Dedifferentiated amniotic fluid mesenchymal stem cell (primary cell): ENCODE results near the gene TGM4.
"Not testable (repeated sequence)": the region's sequence is repeated elsewhere in the genome, so short reads cannot be mapped to it uniquely, and the experiment has no call there.

Source experiments
- DNase-seq: peaks from one replicate; pipeline ENCODE4 v3.0.0-alpha.2; 2016; ENCODE audit errors: extremely low spot score

The TGM4 gene

DNA sequence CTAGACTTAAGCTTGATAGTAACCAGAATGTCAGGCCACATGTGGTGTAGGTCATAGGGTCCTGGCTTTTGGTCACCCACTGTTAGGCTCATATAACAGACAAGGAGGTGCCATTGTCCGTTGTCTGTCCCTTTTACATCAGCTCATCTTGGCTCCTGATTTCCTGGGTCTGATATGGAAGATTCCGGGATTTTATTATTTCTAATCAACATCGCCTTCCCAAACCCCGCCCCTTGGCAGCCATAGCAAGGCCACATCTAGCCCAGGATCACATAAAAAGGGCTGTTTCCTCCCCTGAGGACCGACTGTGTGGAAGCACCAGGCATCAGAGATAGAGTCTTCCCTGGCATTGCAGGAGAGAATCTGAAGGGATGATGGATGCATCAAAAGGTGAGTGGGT lies at the start of gene TGM4:
Gene TGM4, plus strand, starts transcription at position 301 of the 400 bp plus-strand sequence. Its CDS starts 71 bp downstream, at position 372.
- DNase-seq: no peak

DNA sequence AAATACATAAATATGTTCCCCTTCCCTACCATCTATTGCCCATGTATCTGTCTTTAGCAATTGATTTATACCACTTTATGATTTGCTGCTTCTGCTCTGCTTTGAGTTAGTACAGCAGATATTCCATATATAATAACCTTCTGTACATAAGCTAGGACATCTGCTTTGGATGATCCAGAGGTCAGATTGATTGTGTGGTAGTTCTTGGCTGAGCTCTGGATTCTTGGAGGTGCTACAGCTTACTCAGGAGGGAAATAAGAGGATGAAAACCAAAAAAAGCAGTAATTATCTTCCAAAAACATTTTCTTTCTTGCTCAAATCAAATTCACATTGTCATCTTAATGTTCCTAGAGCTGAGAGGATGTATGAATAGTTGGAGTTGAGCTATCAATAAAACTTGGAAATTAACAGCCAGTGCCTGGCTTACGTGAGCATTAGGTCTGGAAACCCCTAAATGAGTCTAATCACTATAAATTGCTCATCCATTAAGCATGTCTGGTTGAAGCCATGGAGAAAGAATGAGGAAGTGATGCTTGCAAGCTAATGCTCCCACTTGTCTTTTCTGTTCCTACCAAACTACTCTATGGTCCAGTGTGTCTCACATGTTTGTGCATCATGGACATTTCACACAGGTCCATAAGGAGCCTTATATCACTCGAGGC lies 49.0 kb upstream of the TGM4 start:
- no peak for DNase-seq

DNA sequence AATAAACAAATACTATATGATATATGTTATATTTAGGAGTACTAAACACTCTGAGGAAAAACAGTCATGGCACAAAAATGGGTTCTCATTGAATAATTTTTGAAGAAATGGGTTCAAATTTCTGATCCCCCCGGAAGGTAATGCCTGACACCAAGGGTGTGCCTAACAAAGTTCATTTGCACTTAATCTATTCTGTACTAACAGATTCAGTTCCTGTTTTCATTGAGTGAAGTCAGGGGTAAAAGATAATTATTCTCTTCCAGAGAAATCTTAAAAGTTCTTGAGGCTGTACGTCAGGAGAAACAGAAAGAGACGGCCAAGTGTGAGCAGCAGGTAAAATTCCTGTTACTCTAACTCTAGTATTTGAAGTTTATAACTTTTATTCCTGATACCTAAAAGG lies 47.2 kb upstream of the TGM4 start:
- DNase-seq: no peak

DNA sequence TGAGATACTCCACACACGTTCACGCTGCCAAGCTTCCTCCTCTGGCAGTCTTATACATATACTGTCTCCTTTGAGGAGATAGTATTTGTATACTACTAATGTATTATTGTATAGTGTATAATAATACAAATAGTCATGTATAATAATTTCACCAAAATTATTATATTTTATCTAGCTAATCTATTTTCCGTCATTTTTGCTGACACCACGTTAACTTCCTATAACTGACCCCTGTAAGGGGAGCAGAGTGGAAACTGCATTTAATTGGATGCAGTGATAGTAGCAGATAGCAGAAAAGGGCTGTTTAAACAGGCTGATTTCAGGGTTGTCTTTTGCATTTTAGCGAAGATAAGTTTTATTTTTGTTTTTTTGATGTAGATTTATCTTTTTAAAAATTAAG lies 43.2 kb upstream of the TGM4 start:
- no peak for DNase-seq

DNA sequence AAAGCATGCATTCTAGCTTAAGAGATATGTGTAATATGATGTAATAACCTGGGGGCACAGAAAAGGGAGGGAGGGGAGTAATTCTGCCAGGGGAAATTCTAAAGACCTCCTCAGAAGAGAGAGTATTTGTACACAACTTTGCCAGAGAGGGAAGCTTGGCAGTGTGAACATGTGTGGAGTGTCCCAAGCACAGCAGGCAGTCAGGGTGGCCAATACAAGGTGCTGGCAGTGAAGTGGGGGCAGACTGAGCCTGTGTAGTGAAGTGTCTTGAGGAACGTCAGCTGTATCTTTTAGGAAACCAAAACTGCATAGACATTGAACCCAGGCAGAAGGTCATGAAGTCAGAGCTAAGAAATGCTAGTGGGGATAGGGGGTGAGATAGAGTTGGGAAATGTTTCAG lies 42.4 kb upstream of the TGM4 start:
- DNase-seq: no peak

DNA sequence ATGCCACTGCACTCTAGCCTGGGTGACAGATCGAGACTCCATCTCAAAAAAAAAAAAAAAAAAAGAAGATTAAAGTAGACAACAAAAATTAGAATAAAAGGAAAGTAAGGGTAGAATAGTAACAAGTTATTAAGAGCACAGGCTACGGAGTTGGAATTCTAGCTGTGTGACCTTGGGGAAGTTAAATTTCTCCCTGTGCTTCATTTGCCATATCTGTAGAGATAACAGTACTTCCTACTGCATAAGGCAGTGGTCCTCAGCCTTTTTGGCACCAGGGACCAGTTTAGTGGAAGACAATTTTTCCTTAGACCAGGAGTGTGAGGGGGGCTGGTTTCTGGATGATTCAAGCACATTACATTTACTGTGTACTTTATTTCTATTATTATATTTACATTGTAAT lies 41.4 kb upstream of the TGM4 start:
- no peak for DNase-seq

DNA sequence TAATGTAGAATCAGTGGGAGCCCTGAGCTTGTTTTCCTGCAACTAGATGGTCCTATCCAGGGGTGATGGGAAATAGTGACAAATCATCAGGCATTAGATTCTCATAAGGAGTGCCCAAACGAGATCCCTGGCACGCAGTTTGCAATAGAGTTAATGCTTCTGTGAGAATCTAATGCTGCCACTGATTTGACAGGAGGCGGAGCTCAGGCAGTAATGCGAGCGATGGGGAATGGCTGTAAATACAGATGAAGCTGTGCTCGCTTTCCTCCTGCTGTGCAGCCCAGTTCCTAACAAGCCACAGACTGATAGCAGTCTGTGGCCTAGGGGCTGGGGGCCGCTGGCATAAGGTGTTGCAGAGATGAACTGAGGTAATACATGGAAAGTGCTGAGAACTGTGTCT lies 41.0 kb upstream of the TGM4 start:
- DNase-seq: no peak

DNA sequence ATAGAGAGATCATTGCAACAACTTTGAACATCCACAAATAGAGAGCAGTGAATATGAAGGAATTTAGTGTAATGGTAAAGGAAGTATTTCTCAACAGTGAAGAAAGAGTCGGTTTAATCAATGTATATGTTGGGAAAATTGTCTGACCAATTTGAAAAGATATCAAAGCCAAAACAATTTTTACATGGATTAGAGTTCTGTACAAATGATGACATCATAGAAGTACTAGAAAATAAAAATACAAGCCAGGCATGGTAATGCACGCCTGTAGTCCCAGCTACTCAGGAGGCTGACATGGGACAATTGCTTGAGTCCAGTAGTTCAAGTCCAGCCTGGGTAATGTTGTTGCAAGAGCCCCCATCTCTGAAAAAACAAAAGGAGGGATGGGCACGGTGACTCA lies 38.7 kb upstream of the TGM4 start:
- no peak for DNase-seq

DNA sequence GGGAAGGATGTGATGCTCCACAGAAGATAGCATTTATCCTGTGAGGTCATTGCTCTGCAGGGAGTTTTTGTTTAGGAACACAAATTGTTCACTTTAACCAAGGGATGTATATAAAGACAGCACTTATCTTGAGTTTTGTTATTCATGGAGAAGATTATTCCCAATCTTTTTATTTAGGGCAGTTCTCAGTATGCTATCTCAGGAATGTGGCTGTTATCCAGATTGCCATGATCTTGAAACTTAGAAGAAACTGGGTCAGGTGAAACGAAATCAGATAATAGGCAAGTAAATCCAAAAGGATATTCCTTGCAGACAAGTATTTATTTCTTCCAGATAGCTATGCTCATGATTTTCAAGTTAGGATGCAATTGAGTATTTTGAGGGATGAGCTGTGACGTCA lies 32.0 kb upstream of the TGM4 start:
- no peak for DNase-seq

DNA sequence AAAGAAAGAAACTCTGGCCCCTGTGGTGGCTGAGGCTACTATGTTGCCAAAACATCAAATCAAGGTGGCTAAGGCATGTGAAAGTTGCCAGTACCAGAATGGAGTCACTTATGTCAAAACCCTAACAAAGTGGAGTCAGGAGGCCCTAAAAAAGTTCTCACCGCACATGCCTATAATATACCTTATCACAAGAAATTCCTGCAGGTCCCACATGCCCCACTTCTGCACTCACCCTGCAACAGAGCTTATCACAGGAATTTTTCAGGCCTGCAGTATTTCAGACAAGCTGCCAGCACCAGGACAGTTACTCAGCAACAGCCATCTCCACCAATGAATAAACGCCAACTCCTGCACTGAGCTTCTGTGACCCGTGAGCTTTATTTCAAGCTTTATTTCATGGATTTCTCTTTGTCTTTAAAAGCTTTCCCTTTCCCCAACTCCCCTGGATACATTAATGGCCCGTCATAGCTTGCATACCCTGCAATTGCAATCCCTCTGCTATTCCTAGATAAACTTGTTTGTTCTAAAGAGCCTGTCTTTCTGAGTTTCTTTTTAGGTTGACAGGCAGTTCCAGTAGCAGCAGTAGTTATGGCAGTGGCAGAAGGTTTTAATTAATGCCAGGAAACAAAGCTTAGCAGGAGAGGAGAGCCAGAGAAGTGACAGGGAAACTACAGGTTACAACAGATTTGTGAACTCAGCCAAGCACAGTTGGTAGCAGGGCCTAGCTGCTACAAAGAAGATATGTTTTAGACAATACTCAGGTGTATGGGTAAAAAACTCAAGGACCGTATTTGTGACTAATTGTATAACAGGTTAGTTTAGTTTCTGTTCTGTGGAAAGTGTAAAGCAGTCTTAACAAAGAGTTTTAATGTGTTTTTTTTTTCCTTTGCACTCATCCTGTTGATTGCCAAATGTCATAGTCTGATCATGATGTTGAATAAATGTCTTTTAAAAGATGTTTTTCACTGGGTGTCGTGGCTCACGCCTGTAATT lies 28.6 kb upstream of the TGM4 start:
- DNase-seq: peak; percentile 42

DNA sequence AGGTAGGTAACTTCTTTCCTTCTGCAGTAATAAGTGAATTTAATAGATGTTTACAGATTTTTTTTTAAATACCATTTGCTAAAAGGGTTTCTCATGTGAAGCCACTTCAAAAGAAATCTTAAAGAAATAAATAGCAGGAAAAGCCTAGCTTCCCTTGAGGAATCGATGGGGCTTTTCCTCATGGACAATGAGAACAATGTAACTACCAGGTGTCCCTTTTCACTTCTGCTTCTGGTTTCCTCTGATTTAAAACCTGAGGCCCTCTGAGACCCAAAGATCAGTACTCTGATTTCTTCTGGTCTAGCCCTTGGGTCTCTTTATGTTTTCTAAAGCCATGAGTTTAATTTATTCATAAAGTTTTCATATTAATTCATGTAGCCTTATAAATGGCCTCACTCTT lies 25.8 kb upstream of the TGM4 start:
- no peak for DNase-seq

DNA sequence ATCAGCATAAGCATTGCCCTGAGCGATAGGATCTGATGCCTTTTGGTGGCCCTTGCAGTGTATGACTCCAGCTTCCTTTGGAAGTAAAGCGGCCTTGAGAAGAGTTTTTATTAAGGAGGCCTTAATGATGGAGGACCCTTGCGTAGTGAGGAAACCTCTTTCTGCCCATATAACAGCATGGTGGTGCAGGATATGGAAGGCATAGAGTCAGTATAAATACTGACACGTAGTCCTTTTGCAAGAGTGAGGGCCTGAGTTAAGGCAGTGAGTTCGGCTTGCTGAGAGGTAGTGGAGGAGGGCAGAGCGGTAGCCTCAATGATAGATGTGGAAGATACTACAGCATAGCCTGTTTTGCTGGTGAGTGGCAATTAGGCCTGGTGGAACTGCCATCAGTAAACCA lies 17.7 kb upstream of the TGM4 start:
- not testable (repeated sequence) for DNase-seq

DNA sequence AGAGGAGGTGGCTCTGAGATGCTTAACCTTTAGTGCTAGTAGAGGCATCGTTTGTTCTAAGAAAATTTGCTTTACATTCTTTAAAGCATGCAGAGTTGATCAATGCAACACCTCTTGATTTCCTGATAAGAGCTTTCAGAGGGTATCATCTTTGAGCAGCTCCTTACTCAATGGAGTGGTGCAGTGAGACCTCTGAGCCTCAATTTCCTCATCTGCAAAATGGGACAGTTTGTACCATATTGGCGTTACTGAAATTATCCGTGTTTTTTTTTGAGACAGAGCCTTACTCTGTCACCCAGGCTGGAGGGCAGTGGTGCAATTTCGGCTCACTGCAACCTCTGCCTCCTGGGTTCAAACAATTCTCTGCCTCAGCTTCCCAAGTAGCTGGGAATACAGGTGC lies 14.3 kb upstream of the TGM4 start:
- DNase-seq: no peak

DNA sequence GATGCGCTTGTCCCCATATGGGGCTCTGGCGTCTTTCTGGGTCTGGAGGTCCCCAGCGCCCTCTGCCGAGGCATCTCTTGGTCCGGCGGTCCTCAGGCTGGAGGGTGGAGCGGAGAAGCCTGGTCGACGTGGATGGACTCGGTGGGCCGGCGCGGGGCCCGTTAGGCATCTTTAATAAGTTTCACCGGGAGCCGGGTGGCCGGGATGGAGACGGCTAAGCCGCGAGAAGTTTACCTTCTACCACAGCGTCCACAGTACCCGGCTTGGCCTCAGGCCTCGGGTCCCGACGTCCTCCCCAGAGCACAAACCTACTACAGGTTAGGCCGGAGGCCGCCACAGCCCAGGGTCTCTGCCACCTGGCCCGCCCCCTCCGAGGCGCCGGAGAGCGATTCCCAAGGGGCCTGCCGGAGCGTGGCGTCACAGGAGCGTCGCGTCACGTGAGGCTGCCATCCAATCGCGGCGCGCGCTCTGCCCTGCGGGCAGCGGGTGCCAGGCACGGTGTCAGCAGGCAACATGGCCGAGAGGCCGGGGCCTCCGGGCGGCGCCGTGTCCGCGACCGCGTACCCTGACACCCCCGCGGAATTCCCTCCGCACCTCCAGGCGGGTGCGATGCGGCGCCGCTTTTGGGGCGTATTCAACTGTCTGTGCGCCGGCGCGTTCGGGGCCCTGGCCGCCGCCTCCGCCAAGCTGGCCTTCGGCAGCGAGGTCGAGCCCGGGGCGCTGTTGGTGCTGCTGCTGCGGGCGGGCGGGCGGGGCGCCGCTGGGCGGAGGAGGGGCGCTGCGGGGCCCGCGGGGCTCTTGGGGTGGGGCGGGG lies 12.8 kb upstream of the TGM4 start, which contains the start of gene TMEM42:
Gene TMEM42, plus strand, starts transcription at position 501 of the 814 bp plus-strand sequence. Its CDS starts 13 bp downstream, at position 514.
- peak; percentile 86 for DNase-seq

DNA sequence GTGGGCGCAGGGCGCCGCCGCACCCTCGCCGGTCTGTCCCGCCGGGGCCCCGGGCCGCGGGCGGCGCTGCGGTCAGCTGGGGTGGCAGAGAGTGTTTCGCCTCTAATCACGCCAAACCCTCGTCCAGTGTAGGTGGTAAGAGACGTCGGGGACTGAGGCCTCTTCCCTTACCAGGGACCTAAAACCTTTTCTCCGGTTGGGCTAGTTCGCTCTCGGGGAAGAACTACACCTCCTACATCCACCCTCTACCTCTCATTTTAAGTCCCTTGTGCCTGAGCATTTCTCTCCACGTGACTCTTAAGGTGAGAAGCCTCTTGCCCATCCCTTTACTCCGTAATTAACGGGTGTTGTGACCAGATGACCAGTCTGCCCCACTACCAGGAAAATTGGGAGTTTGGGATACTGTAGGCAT lies 12.2 kb upstream of the TGM4 start:
- peak; percentile 17 for DNase-seq

DNA sequence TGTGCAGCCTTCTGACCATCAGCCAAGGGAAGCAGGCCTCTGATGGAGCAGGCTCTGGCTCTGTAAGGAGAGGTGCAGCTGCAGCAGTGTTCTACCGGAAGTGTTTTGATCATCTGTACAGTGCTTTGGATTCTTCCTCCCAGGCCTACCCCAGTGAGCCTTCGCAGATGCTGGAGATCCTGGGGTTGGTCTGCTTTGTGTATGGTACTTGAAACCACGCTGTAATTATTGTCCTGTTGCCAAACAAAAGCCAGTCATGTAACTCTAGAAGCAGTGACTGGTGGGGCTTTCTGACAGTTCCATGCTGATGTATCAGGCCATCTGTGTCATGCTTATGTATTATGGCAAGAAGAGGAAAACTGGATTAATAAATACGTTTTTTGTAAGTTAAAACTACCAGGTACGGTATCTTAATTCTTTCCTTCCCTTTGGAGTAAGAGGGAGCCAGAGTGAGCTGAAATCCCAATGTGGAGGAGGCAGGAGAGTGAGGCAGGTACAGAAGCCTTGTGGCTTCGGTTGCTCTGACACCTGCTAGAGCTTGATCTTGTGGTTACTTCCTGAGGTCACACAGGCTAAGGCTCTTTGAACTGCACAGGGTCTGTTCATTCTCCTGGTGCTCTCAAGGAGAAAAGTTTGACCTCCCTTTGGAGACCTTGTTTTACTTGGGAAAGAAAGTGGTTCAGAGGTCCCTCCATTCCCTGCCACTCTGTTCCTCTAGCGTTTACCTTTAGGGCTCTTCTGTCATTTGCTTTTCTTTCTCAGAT lies 9.0 kb upstream of the TGM4 start:
- no peak for DNase-seq

DNA sequence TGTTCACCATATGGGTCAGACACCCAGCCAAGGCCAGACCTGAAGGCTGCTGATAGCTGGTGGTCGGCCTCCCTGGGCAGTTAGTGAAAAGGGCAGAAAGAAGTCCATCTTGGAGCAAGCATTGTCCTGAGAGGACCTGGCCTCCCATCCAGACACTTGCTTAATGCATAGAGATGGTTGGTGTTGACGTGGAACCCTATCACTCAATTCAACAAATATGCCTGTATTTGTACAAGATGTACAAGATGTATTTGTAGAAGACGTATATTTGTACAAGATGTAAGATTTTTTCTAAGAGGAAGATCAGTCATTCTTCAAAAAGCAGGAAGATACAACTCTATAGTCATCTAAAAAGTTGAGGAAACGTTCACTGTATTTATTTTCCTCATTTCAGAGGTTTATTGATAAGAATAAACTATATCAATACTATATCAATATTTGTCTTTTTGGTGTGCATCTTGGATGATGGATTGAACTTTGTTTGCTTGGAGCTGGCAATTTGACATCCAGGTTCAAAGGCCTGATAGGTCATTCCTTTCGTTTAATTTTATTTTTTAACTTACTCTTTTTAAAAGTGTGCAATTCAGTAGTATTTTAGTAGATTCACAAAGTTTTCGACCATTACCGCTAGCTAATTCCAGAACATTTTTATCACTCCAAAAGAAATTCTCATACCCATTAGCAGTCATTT lies 6.8 kb upstream of the TGM4 start:
- DNase-seq: no peak

DNA sequence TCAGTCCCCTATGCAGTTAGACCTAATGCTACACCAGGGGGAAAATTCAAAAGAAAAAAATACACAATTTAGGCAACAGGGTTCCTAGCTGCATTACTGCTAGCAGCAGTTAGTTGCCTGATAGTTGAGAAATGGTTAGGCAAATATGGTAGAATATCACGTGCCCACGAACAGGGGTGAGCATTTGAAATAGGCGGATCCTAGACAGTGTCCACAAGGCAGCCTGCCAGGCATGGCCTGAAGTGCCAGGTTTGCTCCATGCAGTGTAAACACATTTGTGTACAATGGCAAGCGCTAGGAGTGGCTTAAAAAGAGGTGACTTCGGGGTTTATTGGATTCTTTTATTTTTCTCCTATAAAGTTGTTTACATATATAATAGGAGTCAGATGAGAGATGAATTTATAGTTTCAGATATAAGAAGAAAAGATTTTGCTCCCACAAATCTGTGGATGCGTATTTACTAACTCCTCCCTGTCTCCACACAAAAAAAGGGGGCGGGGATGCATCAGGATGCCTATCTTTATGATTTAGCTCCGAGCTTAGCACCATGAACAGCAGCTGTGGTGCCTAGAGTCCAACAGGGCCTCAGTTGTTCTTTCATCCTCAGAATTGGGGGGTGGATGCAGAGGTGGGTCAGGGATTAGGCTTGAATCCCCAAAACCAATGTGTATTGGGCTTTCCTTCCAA lies 3.9 kb upstream of the TGM4 start:
- DNase-seq: no peak

DNA sequence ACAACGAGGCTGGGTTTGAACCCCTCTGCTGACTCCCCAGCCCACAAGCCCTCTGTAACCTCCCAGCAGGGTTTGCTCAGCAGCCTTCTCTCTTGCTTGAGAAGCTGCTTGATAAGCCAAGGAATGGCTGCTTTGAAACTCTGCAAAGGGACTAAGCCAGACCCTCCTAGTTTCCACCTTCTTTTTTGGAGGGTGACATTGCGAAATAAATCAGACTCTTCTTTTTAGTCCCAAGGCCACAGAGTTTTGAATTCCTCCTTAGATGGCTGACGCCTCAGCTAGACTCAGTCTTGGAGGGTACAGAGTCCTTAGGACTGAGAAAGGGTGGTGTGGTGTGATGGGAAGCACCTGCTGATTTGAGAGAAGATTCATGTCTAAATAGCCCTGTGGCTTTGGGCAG lies 1.2 kb downstream of the TGM4 start:
- DNase-seq: no peak

DNA sequence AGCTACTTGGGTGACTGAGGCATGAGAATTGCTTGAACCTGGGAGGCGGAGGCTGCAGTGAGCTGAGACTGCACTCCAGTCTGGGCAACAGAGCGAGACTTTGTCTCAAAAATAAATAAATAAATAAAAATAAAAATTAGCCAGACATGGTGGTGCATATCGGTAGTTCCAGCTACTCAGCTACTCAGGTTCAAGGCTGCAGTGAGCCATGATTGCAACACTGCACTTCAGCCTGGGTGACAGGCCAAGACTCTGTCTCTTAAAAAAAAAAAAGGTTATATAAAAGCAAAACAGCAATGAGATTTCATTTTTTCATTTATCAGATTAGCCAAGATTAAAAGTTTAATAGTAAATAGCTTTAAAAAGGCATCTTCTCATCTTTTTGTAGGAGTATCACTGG lies 2.9 kb downstream of the TGM4 start:
- no peak for DNase-seq
